HG03095 (cell line): ENCODE results near the gene ACER3.

Experiments
- ATAC-seq: cut with Tn5 transposase; IDR thresholded peaks from one replicate; pipeline ENCODE4 v1.9.1; 2021; ENCODE audit warnings: moderate library complexity; ENCODE audit not compliant: unreplicated experiment

ACER3 gene

DNA sequence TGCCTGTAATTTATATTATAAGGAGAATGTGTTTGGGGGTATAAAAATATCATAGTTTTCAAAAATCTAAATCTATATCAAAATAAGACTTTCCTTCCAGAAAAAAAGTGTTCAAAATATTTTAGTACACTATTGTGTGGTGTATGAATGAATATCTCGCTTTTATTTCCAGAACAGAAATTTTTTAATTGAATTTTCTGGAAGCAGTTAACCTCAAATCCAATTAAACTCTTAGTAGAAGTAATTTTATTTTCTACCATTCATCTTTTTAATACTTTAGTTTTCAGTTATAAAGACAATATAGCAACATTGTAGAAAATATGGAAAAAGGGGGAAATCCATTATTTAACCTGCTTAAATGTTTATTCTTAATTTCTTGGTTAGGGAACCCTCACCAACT lies 58.7 kb downstream of the ACER3 start:
- ATAC-seq = no peak

- no peak for ATAC-seq
Measured at GRCh38 chr11:76919887-76920746, 59.4 kb downstream of the ACER3 start.

- ATAC-seq = no peak
Measured at GRCh38 chr11:76927160-76927559, 66.4 kb downstream of the ACER3 start.

GRCh38 chr11:76935042-76935441 lies 74.3 kb downstream of the ACER3 start:
- no peak for ATAC-seq

GRCh38 chr11:76939219-76939631 lies 78.5 kb downstream of the ACER3 start:
- no peak for ATAC-seq

GRCh38 chr11:76944225-76944624 lies 83.5 kb downstream of the ACER3 start:
- ATAC-seq = no peak

DNA sequence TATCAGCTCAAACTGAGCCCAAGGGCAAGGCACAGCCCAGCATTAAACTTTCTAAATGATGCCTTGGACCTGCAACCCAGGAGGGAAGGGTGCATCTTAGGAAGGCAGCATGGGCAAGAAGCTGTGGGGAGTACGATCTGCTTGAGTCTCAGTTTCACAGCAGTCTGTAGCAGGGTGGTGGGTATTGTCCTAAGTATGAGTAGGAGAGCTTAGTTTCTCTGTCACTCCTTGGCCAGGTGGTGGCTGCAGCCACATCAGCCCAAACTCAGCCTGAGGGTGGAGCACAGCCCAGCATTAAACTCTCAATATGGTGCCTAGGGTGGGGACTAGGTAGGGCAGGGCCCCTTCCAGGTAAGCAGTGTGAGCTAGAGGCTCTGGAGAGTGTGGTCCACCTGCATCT lies 85.5 kb downstream of the ACER3 start:
- ATAC-seq = no peak

- no peak for ATAC-seq
Measured at GRCh38 chr11:76947190-76947589, 86.5 kb downstream of the ACER3 start.

GRCh38 chr11:76947800-76948199 lies 87.1 kb downstream of the ACER3 start:
- ATAC-seq = no peak

DNA sequence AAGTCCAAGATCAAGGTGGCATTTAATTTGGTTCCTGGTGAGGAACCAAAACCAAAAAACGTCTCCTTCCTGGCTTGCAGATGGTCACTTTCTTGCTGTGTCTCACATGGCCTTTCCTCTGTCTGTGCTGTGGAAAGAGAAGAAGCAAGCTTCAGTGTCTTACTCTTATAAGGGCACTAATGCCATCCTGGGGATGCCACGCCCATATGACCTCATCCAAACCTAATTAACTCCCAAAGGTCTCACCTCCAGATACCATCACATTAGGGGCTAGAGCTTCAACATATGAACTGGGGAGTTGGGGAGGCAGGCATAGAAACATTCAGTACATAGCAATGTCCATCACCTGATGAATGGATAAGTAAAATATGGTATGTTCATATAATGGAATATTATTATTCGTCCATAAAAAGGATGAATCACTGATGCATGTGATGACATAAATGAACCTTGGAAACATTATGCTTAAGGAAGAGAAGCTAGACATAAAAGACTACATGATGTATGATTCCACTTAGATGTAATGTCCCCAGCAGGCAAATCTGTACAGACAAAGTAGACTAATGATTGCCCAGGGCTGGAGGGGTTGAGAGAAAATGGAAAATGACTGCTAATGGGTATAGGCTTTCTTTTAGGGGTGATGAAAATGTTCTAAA lies 94.9 kb downstream of the ACER3 start:
- ATAC-seq = no peak

- ATAC-seq = peak; percentile 90
Measured at GRCh38 chr11:76962583-76963416, 102.1 kb downstream of the ACER3 start.

DNA sequence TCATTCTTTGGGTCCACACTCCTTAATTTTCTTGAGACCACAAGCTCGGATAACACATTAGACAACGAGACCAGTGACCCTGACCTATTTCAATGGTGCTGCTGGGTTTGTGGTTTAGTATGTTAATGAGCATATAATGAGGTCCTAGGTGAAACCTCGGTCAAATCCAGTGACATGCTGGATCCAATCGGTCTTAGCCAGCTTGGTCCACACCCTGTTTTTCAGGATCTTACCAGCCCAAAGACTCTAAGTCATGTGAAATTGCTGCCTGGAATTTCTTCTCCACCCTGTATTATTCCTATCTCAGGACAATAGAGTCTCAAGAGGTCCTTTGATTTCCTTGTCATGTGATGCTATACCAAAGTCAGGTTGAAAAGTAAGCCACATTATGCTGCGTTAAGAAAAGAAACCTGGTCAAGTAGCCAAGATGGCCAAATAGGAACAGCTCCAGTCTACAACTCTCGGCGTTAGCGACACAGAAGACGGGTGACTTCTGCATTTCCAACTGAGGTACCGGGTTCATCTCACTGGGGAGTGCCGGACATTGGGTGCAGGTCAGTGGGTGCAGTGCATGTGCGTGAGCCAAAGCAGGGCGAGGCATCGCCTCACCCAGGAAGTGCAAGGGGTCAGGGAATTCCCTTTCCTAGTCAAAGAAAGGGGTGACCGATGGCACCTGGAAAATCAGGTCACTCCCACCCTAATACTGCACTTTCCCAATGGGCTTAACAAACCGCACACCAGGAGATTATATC lies 102.9 kb downstream of the ACER3 start:
- peak; percentile 26 for ATAC-seq

DNA sequence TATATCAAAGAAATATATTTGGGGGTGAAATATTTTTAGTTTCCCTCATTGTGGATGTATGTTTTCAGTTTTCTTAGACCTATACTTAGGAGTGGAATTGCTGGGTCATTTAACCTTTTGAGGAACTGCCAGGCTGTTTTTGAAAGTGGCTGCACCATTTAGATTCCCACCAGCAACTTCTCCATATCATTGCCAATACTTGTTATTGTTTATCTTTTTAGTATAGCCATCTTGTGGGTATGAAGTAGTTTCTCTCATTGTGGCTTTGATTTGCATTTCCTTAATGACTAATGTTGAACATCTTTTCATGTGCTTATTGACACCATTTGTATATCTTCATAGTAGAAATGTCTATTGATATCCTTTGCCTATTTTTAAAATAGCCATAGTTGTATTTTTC lies 111.3 kb downstream of the ACER3 start:
- ATAC-seq = no peak

- ATAC-seq = no peak
Measured at GRCh38 chr11:76974179-76974891, 113.6 kb downstream of the ACER3 start.

GRCh38 chr11:76975513-76975912 lies 114.8 kb downstream of the ACER3 start:
- ATAC-seq = no peak

DNA sequence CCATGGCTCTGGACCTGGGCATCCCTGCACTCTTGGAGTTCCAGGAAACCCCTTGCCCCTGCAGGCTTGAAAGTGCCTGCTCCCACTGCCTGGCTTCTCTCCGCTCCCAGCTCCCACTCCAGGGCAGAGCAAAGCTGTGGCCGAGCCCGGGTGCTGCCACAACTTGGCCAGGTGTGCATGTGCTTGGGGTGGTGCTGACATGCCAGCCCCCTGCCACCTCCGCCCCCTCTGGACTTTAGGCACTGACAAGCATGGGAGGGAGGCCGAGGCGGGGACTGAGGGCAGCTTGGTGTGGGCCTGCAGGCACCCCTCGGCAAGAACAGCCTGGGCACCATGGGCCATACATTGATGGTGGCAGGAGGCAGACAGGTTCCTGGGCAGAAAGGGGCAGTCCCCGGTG lies 117.1 kb downstream of the ACER3 start:
- no peak for ATAC-seq

GRCh38 chr11:76978239-76978638 lies 117.5 kb downstream of the ACER3 start:
- ATAC-seq = no peak

GRCh38 chr11:76978818-76979217 lies 118.1 kb downstream of the ACER3 start:
- ATAC-seq = no peak

- no peak for ATAC-seq
Measured at GRCh38 chr11:76980196-76980595, 119.5 kb downstream of the ACER3 start.

GRCh38 chr11:76984743-76985142 lies 124.0 kb downstream of the ACER3 start:
- ATAC-seq = no peak
